Astrocyte of the spinal cord (primary cell): ENCODE data around the gene SYTL4.

ENCODE experiments used
- DNase-seq: peaks from one replicate; pipeline ENCODE4 v3.0.0; 2011; ENCODE audit warnings: low read depth, low spot score
- H3K4me3 ChIP-seq: 2 replicates; pipeline ENCODE4 v1.5.1; 2011; ENCODE audit warnings: low read depth, mild to moderate bottlenecking, low read length, moderate library complexity
- CTCF ChIP-seq: IDR thresholded peaks from 2 replicates; pipeline ENCODE4 v1.5.1; 2012; ENCODE audit warnings: low read depth, mild to moderate bottlenecking, low read length, inconsistent platforms
- in situ Hi-C: cut with HindIII; loops from 2 replicates; pipeline ENCODE4 v1.10.0; 2017; ENCODE audit warnings: low sequenced_read_pairs

SYTL4 gene

GRCh38 chrX:100680756-100681155 is 51.2 kb downstream of the SYTL4 start:
- no peak overlapping the region for H3K4me3 ChIP-seq
- in situ Hi-C loops: no loop called here
- TF ChIP-seq CTCF: no peak
- DNase-seq: no peak

- in situ Hi-C loops: no loop called here
- no peak overlapping the region for H3K4me3 ChIP-seq
- peak; percentile 53 for DNase-seq
- TF ChIP-seq CTCF: no peak
Observed at GRCh38 chrX:100677611-100678181, 54.2 kb downstream of the SYTL4 start.

- no peak for DNase-seq
- no peak overlapping the region for H3K4me3 ChIP-seq
- no peak for TF ChIP-seq CTCF
- in situ Hi-C loops: no loop called here
Observed at GRCh38 chrX:100674705-100675104, 57.2 kb downstream of the SYTL4 start.

- H3K4me3 ChIP-seq: no peak overlapping the region
- TF ChIP-seq CTCF: no peak
- peak; percentile 73 for DNase-seq
- in situ Hi-C loops: no loop called here
Observed at GRCh38 chrX:100673397-100673953, 58.4 kb downstream of the SYTL4 start.

GRCh38 chrX:100672966-100673365 is 59.0 kb downstream of the SYTL4 start:
- H3K4me3 ChIP-seq: no peak overlapping the region
- in situ Hi-C loops: no loop called here
- no peak for TF ChIP-seq CTCF
- no peak for DNase-seq

- no peak overlapping the region for H3K4me3 ChIP-seq
- DNase-seq: no peak
- in situ Hi-C loops: no loop called here
- no peak for TF ChIP-seq CTCF
Observed at GRCh38 chrX:100663642-100664041, 68.3 kb downstream of the SYTL4 start.
